Testis (tissue), 3 donors: ENCODE data around the gene SERTAD4. TPM values are rescaled to one million over a fixed set of nuclear protein-coding genes. Genes with fewer than 3 reads are reported as not detected.

Experiments
- DNase-seq: peaks from one replicate; pipeline ENCODE4 v3.0.0-alpha.2; 2019
- H3K27ac ChIP-seq, 2 donors: fragments of 200-600 bp; sonication (generic); one replicate each; pipeline ENCODE4 v1.5.1; 2019
- H3K27me3 ChIP-seq: fragments of 200-600 bp; sonication (generic); one replicate; pipeline ENCODE4 v1.5.1; 2019
- H3K36me3 ChIP-seq: fragments of 200-600 bp; sonication (generic); one replicate; pipeline ENCODE4 v1.5.1; 2017; ENCODE audit warnings: low read depth; ENCODE audit errors: missing control alignments
- H3K4me1 ChIP-seq: fragments of 200-600 bp; sonication (generic); one replicate; pipeline ENCODE4 v1.5.1; 2019
- H3K4me3 ChIP-seq, 2 donors: fragments of 200-600 bp; sonication (generic); one replicate each; pipeline ENCODE4 v1.5.1; 2017 to 2019
- H3K9me3 ChIP-seq: fragments of 200-600 bp; sonication (generic); one replicate; pipeline ENCODE4 v1.5.1; 2017
- POLR2A ChIP-seq: fragments of 450-650 bp; IDR thresholded peaks from one replicate; pipeline ENCODE4 v1.6.1; 2017; ENCODE audit warnings: antibody characterized with exemption, mild to moderate bottlenecking, moderate library complexity
- WGBS, 2 donors: methylation state at CpG; one replicate each; pipeline ENCODE4 v1.1.5; 2018; 5-methylcytosine and 5-hydroxymethylcytosine counted together
- intact Hi-C: fragments of 100-400 bp; cut with DNase I; formaldehyde crosslinking; loops from one replicate; pipeline ENCODE4 v1.15.1; 2023; ENCODE audit warnings: low total_unique reads
- polyA plus RNA-seq: library from polyadenylated mRNA; stranded (reverse); fragments of 350-450 nt; fragmentation: Illumina TruSeq; extraction: RNeasy Lipid Tissue Mini Kit (QIAGEN cat#74804); gene quantifications from one replicate; pipeline ENCODE4 v1.2.3, GENCODE V29; 2014; ENCODE audit warnings: low read depth, low replicate concordance; ENCODE audit not compliant: insufficient read depth
- total RNA-seq, 2 donors: library from RNA; depleted of rRNA; stranded (reverse); fragments of >200 nt; gene quantifications; one replicate each; pipeline ENCODE4 v1.2.3, GENCODE V29; 2016
- TF ChIP-seq, protein P1 (sequence below), 3 experiments: fragments of 450-650 bp in 2 of 3; fragments of 200-600 bp in 1 of 3; sonication (generic) in 1 of 3; IDR thresholded peaks; one replicate each; pipeline ENCODE4 v1.5.1; 2016 to 2019; ENCODE audit warnings: antibody characterized with exemption in 3 of 3, mild to moderate bottlenecking in 2 of 3, moderate library complexity in 1 of 3

SERTAD4 gene
- total and polyA plus RNA-seq, 3 donors from 2014 or later = 1.1 to 1.9 (median 1.1) TPM

- TF ChIP-seq, protein P1, sequence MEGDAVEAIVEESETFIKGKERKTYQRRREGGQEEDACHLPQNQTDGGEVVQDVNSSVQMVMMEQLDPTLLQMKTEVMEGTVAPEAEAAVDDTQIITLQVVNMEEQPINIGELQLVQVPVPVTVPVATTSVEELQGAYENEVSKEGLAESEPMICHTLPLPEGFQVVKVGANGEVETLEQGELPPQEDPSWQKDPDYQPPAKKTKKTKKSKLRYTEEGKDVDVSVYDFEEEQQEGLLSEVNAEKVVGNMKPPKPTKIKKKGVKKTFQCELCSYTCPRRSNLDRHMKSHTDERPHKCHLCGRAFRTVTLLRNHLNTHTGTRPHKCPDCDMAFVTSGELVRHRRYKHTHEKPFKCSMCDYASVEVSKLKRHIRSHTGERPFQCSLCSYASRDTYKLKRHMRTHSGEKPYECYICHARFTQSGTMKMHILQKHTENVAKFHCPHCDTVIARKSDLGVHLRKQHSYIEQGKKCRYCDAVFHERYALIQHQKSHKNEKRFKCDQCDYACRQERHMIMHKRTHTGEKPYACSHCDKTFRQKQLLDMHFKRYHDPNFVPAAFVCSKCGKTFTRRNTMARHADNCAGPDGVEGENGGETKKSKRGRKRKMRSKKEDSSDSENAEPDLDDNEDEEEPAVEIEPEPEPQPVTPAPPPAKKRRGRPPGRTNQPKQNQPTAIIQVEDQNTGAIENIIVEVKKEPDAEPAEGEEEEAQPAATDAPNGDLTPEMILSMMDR (IDR thresholded peaks at IDR 0.05) = no peak
- no peak for TF ChIP-seq POLR2A
- Histone ChIP-seq H3K4me1 (no peaks in the 10 kb centered on the region), H3K27me3 (no peaks in the 10 kb centered on the region), H3K27ac (no peak overlapping the region), H3K36me3 (no peaks in the 10 kb centered on the region), H3K4me3 (no peak overlapping the region), H3K9me3 (no peaks in the 10 kb centered on the region)
- 84 to 91% methylated on average over 3 of the region's 3 CpGs for WGBS, 2 donors
- intact Hi-C loops = no loop called here
- DNase-seq = no peak
Observed at GRCh38 chr1:210198840-210199239, 33.8 kb upstream of the SERTAD4 start.

GRCh38 chr1:210200124-210200736 is 32.4 kb upstream of the SERTAD4 start:
- intact Hi-C loops = no loop called here
- no peaks in the 10 kb centered on the region for H3K9me3 ChIP-seq
- H3K27ac ChIP-seq = no peak overlapping the region
- H3K36me3 ChIP-seq = no peaks in the 10 kb centered on the region
- DNase-seq = no peak
- TF ChIP-seq, protein P1 (IDR thresholded peaks at IDR 0.05) = no peak
- TF ChIP-seq POLR2A = no peak
- H3K4me1 ChIP-seq = no peaks in the 10 kb centered on the region
- H3K27me3 ChIP-seq = no peaks in the 10 kb centered on the region
- 51 to 77% methylated on average over 3 of the region's 3 CpGs for WGBS, 2 donors
- H3K4me3 ChIP-seq = no peak overlapping the region

DNA sequence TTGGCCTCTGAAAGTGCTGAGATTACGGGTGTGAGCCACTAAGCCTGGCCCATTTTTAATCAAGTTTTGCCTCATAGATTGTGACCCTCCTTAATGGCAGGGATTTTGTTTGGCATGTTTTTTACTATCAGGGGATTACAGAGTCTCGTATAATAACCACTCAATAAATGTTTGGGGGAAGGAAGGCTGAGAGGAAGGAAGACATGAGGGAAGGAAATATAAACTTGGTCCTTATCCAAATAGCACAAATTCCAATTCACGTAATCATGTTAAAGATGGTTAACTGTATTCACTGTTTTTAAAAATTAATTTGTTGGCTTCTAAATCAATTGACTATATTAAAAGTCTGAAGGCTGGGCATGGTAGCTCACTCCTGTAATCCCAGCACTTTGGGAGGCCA is 30.9 kb upstream of the SERTAD4 start:
- no peaks in the 10 kb centered on the region for H3K4me1 ChIP-seq
- DNase-seq = no peak
- no peaks in the 10 kb centered on the region for H3K27me3 ChIP-seq
- H3K4me3 ChIP-seq = no peak overlapping the region
- no peaks in the 10 kb centered on the region for H3K36me3 ChIP-seq
- no peak overlapping the region for H3K27ac ChIP-seq
- WGBS, 2 donors = 65 to 72% methylated on average over 3 of the region's 3 CpGs
- TF ChIP-seq POLR2A = no peak
- TF ChIP-seq, protein P1 (IDR thresholded peaks at IDR 0.05) = no peak
- intact Hi-C loops = no loop called here
- no peaks in the 10 kb centered on the region for H3K9me3 ChIP-seq

- no peak for DNase-seq
- H3K4me3 ChIP-seq = no peak overlapping the region
- no peaks in the 10 kb centered on the region for H3K9me3 ChIP-seq
- H3K27ac ChIP-seq = no peak overlapping the region
- WGBS, 2 donors = 87 to 94% methylated on average over 2 of the region's 2 CpGs
- no peaks in the 10 kb centered on the region for H3K36me3 ChIP-seq
- intact Hi-C loops = no loop called here
- H3K27me3 ChIP-seq = no peaks in the 10 kb centered on the region
- H3K4me1 ChIP-seq = no peaks in the 10 kb centered on the region
- TF ChIP-seq POLR2A = no peak
- TF ChIP-seq, protein P1 (IDR thresholded peaks at IDR 0.05) = no peak
Observed at GRCh38 chr1:210207597-210208450, 24.8 kb upstream of the SERTAD4 start.
